Measurements from ENCODE around the gene MCMBP. TPM values are rescaled to one million over a fixed set of nuclear protein-coding genes. Genes with fewer than 3 reads are reported as not detected.

Gene MCMBP
- total and polyA plus RNA-seq, 11 donors = 8.7 to 39.4 (median 29.7) TPM

DNA sequence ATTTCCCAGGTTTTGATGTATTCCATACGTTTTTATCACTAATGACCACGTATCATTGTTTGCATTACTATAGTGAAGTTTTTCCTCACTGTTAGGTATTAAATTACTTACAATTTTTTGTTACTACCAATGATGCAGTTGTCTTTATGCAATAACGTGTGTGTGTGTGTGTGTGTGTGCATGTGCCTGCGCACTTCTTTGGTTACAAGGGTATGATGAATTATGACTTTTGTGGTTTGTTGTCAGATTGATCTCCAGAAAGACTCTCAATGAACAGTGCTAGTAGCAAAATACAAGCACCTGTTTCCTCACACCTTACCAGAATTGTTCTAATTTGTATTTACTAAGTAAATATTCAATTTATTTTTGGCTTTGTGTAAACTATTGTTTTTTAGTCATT lies 51.5 kb downstream of the MCMBP start:
- Histone ChIP-seq H3K27ac (no peak overlapping the region), H3K4me3 (no peak overlapping the region), H3K9me3 (no peaks in the 10 kb centered on the region), H3K36me3 (peaks cover 0 to 39% (median 22%) of the 10 kb centered on the region in 9 donors), H3K27me3 (no peaks in the 10 kb centered on the region), H3K4me1 (peaks cover 0 to 5% (median 0%) of the 10 kb centered on the region in 12 donors)
- no peak for DNase-seq
- 69 to 79% (median 75%) methylated on average over 4 of the region's 4 CpGs for WGBS, 4 donors
- ATAC-seq = no peak
- intact Hi-C loops (cut with DNase I) = no loop called here
- no peak for TF ChIP-seq POLR2A (IDR thresholded peaks at IDR 0.05)
- TF ChIP-seq, protein P1, sequence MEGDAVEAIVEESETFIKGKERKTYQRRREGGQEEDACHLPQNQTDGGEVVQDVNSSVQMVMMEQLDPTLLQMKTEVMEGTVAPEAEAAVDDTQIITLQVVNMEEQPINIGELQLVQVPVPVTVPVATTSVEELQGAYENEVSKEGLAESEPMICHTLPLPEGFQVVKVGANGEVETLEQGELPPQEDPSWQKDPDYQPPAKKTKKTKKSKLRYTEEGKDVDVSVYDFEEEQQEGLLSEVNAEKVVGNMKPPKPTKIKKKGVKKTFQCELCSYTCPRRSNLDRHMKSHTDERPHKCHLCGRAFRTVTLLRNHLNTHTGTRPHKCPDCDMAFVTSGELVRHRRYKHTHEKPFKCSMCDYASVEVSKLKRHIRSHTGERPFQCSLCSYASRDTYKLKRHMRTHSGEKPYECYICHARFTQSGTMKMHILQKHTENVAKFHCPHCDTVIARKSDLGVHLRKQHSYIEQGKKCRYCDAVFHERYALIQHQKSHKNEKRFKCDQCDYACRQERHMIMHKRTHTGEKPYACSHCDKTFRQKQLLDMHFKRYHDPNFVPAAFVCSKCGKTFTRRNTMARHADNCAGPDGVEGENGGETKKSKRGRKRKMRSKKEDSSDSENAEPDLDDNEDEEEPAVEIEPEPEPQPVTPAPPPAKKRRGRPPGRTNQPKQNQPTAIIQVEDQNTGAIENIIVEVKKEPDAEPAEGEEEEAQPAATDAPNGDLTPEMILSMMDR (IDR thresholded peaks at IDR 0.05) = no peak

DNA sequence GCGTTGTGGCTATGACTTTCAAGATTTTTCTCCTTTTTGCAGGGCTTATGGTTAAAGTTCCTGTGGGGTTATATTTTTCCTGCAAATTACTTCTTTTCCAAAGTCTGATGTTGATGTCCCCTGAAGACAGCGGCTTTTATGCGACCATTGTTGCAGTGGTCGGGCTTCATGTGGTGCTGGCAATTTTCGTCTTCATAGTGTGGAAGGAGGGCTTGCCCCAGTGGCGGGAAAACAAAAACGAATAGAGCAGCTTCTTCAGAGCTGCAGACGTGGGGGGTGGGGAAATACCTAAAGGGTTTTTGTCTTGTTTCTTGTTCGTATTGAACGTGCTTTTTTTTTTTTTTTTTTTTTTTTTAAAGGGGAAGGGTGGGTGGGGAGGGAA lies 53.8 kb downstream of the MCMBP start:
- Histone ChIP-seq H3K27me3 (no peaks in the 10 kb centered on the region), H3K36me3 (peaks cover 0 to 31% (median 17%) of the 10 kb centered on the region in 9 donors), H3K4me3 (peak overlapping the region in 9 of 12 donors; percentile 10 to 43 (median 25)), H3K27ac (no peak overlapping the region), H3K4me1 (peaks cover 0 to 5% (median 0%) of the 10 kb centered on the region in 12 donors), H3K9me3 (no peaks in the 10 kb centered on the region)
- intact Hi-C loops (cut with DNase I) = loop anchor here in 1 of 10 donors (10.0 kb wide), 1 partner anchor 64 kb away; no protein-coding TSS in a partner anchor
- 56 to 71% (median 68%) methylated on average over 10 of the region's 10 CpGs for WGBS, 4 donors
- DNase-seq (no peak), ATAC-seq (no peak)
- no peak for TF ChIP-seq POLR2A (IDR thresholded peaks at IDR 0.05)
- TF ChIP-seq, protein P1 (IDR thresholded peaks at IDR 0.05) = no peak

DNA sequence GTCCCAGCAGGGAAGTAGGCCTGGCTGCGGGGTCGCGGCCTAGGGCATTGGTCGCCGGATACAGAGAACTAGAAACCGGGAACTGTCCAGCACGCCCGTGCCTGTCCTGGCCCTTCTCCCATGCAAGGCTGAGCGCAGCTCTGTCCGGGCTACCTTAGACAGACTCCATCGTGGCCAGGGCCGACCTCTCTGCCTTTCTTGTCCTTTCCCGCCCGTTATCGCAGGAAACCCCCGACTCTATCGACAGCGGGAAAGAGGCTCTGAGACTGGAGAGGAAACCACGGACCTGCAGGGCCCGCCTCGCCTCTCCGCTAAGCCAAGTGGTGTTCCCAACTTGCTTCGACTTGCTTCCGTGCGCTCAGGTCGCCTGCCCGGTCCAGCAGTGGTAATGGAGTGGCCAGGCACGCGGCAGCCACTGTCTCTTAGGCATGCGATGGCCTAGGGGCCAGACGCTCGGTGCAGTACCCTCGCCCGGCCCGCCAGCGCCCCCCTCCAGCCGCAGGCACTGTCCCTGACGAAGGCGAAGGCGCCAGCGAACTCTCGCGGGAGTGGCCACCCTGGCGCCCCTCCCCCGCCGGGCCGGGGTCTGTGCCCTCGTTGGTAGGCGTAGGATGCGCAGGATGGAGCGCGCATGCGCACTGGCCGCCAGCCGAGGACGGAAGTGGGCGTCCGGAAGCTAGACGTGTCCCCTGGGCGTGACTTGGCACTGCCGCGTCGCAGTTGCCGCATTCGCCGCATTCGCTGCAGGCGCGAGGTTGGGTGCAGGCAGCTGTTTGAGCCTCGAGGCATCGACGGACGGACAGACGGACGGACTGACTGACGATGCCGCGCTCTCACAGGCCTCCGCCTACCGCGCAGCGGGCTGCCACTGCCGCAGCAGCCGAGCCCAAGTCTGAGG lies 54.4 kb downstream of the MCMBP start:
- WGBS, 4 donors = 58 to 74% (median 69%) methylated on average over 56 to 84 of the region's 84 CpGs
- no peaks in the 10 kb centered on the region for H3K27me3 ChIP-seq
- peaks cover 0 to 26% (median 10%) of the 10 kb centered on the region in 9 donors for H3K36me3 ChIP-seq
- DNase-seq = peak; percentile 46 to 81 (median 60)
- H3K27ac ChIP-seq = peak overlapping the region in 1 of 12 donors; percentile 39
- peak in 3 of 4 donors; percentile 61 to 78 (median 71) for ATAC-seq
- TF ChIP-seq POLR2A (IDR thresholded peaks at IDR 0.05) = no peak
- TF ChIP-seq, protein P1 (IDR thresholded peaks at IDR 0.05) = no peak
- H3K9me3 ChIP-seq = no peaks in the 10 kb centered on the region
- peak overlapping the region in 9 of 12 donors; percentile 10 to 43 (median 25) for H3K4me3 ChIP-seq
- intact Hi-C loops (cut with DNase I) = loop anchor here in 1 of 10 donors (10.0 kb wide), 1 partner anchor 63 kb away; no protein-coding TSS in a partner anchor
- peaks cover 0 to 5% (median 0%) of the 10 kb centered on the region in 12 donors for H3K4me1 ChIP-seq

GRCh38 chr10:119815671-119816070 lies 57.0 kb downstream of the MCMBP start:
- no peak for ATAC-seq
- Histone ChIP-seq H3K9me3 (no peaks in the 10 kb centered on the region), H3K27me3 (no peaks in the 10 kb centered on the region), H3K4me1 (peaks cover 0 to 6% (median 0%) of the 10 kb centered on the region in 12 donors), H3K36me3 (peaks cover 0 to 21% (median 6%) of the 10 kb centered on the region in 9 donors), H3K27ac (no peak overlapping the region), H3K4me3 (no peak overlapping the region)
- DNase-seq = no peak
- intact Hi-C loops (cut with DNase I) = loop anchor here in 1 of 10 donors (10.0 kb wide), 1 partner anchor 61 kb away; no protein-coding TSS in a partner anchor
- TF ChIP-seq, protein P1 (IDR thresholded peaks at IDR 0.05) = no peak
- TF ChIP-seq POLR2A (IDR thresholded peaks at IDR 0.05) = no peak
- 93 to 96% (median 94%) methylated on average over 7 of the region's 7 CpGs for WGBS, 4 donors

Data from heart left ventricle (tissue), 16 donors.